Measurements from ENCODE around the gene CDYL. TPM values are rescaled to one million over a fixed set of nuclear protein-coding genes. Genes with fewer than 3 reads are reported as not detected.

Gene CDYL
- total RNA-seq, 4 donors from 2014 or later = 42.2 to 70.6 (median 49.0) TPM

DNA sequence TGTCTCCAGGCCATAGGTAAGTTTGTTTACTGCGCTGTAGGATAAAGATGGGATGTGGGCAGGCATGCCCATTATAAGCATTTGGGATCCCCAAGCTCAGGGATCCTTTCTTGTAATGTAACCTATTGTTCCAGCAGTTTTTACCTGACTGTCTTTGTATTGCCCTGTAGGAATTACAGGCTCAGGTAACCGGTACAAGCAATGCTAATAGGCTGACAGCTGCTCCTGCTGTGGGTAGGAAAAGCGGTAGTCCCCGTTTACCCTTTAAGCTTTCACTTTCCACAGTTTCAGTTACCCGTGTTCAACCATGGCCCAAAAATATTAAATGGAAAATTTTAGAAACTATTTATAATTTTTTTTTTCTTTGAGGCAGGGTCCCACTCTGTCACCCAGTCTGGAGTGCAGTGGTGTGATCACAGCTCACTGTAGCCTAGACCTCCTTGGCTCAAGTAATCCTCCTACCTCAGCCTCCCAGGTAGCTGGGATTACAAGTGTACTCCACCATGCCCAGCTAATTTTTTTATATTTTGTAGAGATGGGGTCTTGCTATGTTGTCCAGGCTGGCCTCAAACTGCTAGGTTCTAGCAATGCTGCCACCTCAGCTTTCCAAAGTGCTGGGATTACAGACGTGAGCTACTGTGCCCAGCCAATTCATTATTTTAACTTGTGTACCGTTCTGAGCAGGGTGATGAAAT lies 108.6 kb downstream of the CDYL start:
- 83% methylated on average over 7 of the region's 7 CpGs for WGBS
- TF ChIP-seq POLR2AphosphoS5 (IDR thresholded peaks at IDR 0.05) (no peak), POLR2A (IDR thresholded peaks at IDR 0.05) (no peak), EP300 (IDR thresholded peaks at IDR 0.05) (no peak)
- TF ChIP-seq, protein P1, sequence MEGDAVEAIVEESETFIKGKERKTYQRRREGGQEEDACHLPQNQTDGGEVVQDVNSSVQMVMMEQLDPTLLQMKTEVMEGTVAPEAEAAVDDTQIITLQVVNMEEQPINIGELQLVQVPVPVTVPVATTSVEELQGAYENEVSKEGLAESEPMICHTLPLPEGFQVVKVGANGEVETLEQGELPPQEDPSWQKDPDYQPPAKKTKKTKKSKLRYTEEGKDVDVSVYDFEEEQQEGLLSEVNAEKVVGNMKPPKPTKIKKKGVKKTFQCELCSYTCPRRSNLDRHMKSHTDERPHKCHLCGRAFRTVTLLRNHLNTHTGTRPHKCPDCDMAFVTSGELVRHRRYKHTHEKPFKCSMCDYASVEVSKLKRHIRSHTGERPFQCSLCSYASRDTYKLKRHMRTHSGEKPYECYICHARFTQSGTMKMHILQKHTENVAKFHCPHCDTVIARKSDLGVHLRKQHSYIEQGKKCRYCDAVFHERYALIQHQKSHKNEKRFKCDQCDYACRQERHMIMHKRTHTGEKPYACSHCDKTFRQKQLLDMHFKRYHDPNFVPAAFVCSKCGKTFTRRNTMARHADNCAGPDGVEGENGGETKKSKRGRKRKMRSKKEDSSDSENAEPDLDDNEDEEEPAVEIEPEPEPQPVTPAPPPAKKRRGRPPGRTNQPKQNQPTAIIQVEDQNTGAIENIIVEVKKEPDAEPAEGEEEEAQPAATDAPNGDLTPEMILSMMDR (IDR thresholded peaks at IDR 0.05) = no peak
- H3K36me3 ChIP-seq = no peaks in the 10 kb centered on the region

DNA sequence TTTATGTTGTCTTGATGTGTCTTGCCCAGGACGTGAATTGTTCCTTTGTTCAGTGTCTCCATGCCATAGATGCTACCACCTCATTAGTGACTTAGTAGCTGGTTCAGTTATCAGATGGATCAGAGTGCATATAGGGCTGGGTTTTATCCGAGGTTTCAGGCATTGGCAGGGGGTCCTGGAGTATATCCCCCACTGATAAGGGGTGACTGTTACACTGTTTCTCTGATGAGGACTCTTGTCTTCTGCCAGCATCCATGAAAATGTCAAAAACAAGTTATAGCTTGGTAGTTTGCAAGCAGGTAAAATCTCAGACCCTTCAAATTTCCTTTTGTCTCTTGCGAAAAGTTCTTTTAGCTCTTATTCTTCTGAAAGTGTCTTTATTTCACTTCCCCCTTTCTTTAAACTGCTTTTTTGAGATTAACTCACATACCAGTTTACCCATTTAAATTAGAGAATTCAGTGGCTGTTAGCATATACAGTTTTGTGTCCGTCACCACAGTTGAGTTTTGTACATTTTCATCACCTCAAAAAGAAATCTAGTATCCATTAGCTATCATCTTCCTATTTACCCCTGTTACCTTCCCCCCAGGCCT lies 109.2 kb downstream of the CDYL start:
- no peaks in the 10 kb centered on the region for H3K9me3 ChIP-seq
- no peak for DNase-seq (ENCODE audit: low spot score in 2 of 2)
- WGBS = 81% methylated on average over 4 of the region's 4 CpGs

More for the DNA sequence above, 108.6 kb downstream of the CDYL start:
- no peak overlapping the region for H3K4me3 ChIP-seq
- no peaks in the 10 kb centered on the region for H3K27me3 ChIP-seq
- H3K27ac ChIP-seq = no peak overlapping the region
- no peaks in the 10 kb centered on the region for H3K9me3 ChIP-seq
- peaks cover 6% of the 10 kb centered on the region for H3K4me1 ChIP-seq
- no peak for DNase-seq (ENCODE audit: low spot score in 2 of 2)

DNA sequence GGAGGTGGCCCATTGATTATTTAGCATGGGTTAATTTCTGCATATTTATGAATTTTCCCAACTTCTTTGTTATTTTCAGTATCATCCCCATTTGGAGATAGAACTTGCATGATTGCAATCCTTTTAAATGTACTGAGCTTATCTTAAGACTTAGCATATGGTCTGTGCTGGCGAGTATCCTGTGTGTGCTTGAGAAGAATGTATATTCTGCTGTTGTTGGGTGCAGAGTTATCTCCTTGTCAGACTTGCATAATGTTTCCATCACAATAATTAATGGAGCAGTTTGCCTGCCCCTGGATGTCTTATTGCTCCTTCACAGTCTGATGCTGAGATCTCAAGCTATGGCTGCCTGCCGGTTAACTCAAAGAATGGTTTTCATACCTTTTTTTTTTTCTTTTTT lies 112.6 kb downstream of the CDYL start:
- Histone ChIP-seq H3K27me3 (no peaks in the 10 kb centered on the region), H3K27ac (no peak overlapping the region), H3K4me1 (peaks cover 6% of the 10 kb centered on the region), H3K9me3 (no peaks in the 10 kb centered on the region), H3K4me3 (no peak overlapping the region), H3K36me3 (peaks cover 23% of the 10 kb centered on the region)
- DNase-seq (ENCODE audit: low spot score in 2 of 2) = no peak
- TF ChIP-seq, protein P1 (IDR thresholded peaks at IDR 0.05) = no peak
- no peak for TF ChIP-seq EP300 (IDR thresholded peaks at IDR 0.05)
- no peak for TF ChIP-seq POLR2AphosphoS5 (IDR thresholded peaks at IDR 0.05)
- TF ChIP-seq POLR2A (IDR thresholded peaks at IDR 0.05) = no peak
- WGBS = 96% methylated on average over 2 of the region's 2 CpGs

More for the DNA sequence above, 109.2 kb downstream of the CDYL start:
- Histone ChIP-seq H3K36me3 (no peaks in the 10 kb centered on the region), H3K27ac (no peak overlapping the region), H3K4me1 (peaks cover 6% of the 10 kb centered on the region), H3K4me3 (no peak overlapping the region), H3K27me3 (no peaks in the 10 kb centered on the region)
- TF ChIP-seq POLR2A (IDR thresholded peaks at IDR 0.05) = no peak
- TF ChIP-seq, protein P1 (IDR thresholded peaks at IDR 0.05) = no peak
- TF ChIP-seq EP300 (IDR thresholded peaks at IDR 0.05) = no peak
- TF ChIP-seq POLR2AphosphoS5 (IDR thresholded peaks at IDR 0.05) = no peak

DNA sequence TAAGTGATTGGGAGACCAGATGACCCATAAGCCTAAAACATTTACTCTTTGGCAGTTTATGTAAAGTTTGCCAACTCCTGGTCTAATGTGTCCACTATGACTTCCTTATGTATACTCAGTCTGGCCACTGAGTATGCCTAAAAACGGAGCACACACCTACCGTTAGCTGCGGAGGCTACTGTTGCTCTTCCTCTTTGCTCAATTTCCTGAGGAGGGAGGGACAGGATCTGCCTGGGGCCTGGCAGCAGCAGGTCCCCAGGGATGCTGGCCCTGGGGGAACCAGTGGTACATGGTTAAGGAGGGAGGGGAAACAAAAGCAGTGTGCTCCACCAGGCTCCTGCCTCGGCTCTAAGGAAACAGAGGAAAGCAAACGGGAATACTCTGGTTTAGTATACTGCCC lies 113.5 kb downstream of the CDYL start:
- no peak for DNase-seq (ENCODE audit: low spot score in 2 of 2)
- 82% methylated on average over 5 of the region's 5 CpGs for WGBS
- TF ChIP-seq EP300 (IDR thresholded peaks at IDR 0.05) = no peak
- no peak for TF ChIP-seq POLR2AphosphoS5 (IDR thresholded peaks at IDR 0.05)
- no peak for TF ChIP-seq POLR2A (IDR thresholded peaks at IDR 0.05)
- TF ChIP-seq, protein P1 (IDR thresholded peaks at IDR 0.05) = no peak
- Histone ChIP-seq H3K36me3 (peaks cover 30% of the 10 kb centered on the region), H3K4me1 (peaks cover 6% of the 10 kb centered on the region), H3K4me3 (no peak overlapping the region), H3K27me3 (no peaks in the 10 kb centered on the region), H3K27ac (no peak overlapping the region), H3K9me3 (no peaks in the 10 kb centered on the region)

DNA sequence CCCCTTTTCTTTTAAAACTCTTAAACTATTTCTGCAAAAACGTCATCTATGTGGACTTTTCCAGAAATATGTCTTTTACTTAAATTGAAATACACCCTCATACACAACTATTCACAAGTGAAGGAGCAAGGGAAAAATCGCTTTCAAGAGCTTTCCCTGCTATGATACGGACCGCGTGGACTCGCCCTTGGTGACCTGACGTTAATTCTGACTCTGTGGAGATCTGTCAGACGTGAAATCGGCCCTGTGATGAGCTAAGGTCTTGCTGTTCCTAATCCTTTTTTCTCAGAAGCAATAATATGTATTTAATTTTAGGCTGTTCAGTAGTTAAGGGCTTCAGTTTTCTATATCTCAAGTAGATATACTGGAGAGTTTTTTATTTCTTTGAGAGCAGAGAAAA lies 114.0 kb downstream of the CDYL start:
- Histone ChIP-seq H3K27ac (no peak overlapping the region), H3K36me3 (peaks cover 30% of the 10 kb centered on the region), H3K27me3 (no peaks in the 10 kb centered on the region), H3K4me3 (no peak overlapping the region), H3K9me3 (no peaks in the 10 kb centered on the region), H3K4me1 (peaks cover 6% of the 10 kb centered on the region)
- peak in 1 of 2 donors; percentile 37 for DNase-seq (ENCODE audit: low spot score in 2 of 2)
- 92% methylated on average over 9 of the region's 9 CpGs for WGBS
- TF ChIP-seq EP300 (IDR thresholded peaks at IDR 0.05) = no peak
- TF ChIP-seq POLR2AphosphoS5 (IDR thresholded peaks at IDR 0.05) = no peak

All from suprapubic skin (tissue), 4 donors.